OCI-LY7 (cell line): ENCODE results near the gene SPINT1.

ENCODE experiments used
- EZH2phosphoT487 ChIP-seq: fragments of 200-600 bp; sonication (generic); IDR thresholded peaks from 2 replicates; pipeline ENCODE4 v1.6.1; 2018; ENCODE audit warnings: low read depth, borderline replicate concordance, mild to moderate bottlenecking, mixed run types, antibody characterized with exemption, low read length, moderate library complexity, mixed read lengths
- TF ChIP-seq, protein P1 (sequence below): fragments of 200-600 bp; sonication (generic); conservative IDR thresholded peaks from 2 replicates; pipeline ENCODE4 v1.5.1; 2014; ENCODE audit warnings: mild to moderate bottlenecking, antibody characterized with exemption, low read length, moderate library complexity, mixed read lengths

DNA sequence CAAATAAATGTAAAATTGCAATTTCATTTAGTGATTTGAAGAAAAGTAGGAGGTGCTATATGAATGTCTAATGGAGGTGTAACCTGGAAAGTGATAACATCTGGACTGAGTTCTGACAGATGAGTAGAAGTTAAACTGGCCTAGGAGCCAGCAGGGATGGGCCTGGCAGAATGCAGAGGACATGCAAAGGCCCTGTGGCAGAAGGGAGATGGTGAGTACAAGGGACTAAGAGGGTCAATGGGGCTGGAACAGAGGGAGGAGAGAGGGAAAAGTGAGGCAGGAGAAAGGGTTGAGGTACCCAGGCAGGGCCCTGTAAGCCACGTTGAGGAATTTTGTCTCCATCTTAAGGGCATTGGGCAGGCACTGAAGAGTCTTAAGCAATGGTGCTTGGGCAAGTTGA, 12.0 kb upstream of the SPINT1 start:
- TF ChIP-seq, protein P1, sequence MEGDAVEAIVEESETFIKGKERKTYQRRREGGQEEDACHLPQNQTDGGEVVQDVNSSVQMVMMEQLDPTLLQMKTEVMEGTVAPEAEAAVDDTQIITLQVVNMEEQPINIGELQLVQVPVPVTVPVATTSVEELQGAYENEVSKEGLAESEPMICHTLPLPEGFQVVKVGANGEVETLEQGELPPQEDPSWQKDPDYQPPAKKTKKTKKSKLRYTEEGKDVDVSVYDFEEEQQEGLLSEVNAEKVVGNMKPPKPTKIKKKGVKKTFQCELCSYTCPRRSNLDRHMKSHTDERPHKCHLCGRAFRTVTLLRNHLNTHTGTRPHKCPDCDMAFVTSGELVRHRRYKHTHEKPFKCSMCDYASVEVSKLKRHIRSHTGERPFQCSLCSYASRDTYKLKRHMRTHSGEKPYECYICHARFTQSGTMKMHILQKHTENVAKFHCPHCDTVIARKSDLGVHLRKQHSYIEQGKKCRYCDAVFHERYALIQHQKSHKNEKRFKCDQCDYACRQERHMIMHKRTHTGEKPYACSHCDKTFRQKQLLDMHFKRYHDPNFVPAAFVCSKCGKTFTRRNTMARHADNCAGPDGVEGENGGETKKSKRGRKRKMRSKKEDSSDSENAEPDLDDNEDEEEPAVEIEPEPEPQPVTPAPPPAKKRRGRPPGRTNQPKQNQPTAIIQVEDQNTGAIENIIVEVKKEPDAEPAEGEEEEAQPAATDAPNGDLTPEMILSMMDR: no peak
- no peak for TF ChIP-seq EZH2phosphoT487
